Measurements from ENCODE around the gene DNMBP. TPM values are rescaled to one million over a fixed set of nuclear protein-coding genes. Genes with fewer than 3 reads are reported as not detected.

DNMBP gene
- 60.3 TPM for total RNA-seq (2021; ENCODE audit: unreplicated experiment)
- polyA plus RNA-seq (2012), result 25.2 and 36.2 TPM in 2 replicates
- percentile 96 among the genes with signal in this experiment for Bru-seq, nascent RNA
- percentile 85 among the genes with signal in this experiment for BruChase-seq, experiment 1, labeled RNA remaining after a 6-hour chase
- percentile 90 among the genes with signal in this experiment for BruChase-seq, experiment 2, labeled RNA remaining after a 2-hour chase
- long read RNA-seq, full-length matches to known transcripts, result 4 of 33 reads
- long read RNA-seq, partial matches to known transcripts, result 17 of 33 reads
- long read RNA-seq, other reads (novel, unspliced or antisense), result 12 of 33 reads

- Histone ChIP-seq H3K9me3 (ENCODE audit: control insufficient read depth in 1 of 2, insufficient read depth in 1 of 2, low read depth in 1 of 2, low read length in 2 of 2) (no peaks in the 10 kb centered on the region), H3K27me3 (ENCODE audit: insufficient read depth, low read length) (no peaks in the 10 kb centered on the region), H4K20me1 (ENCODE audit: insufficient read depth) (no peaks in the 10 kb centered on the region), H3K9me2 (ENCODE audit: insufficient read depth) (no peaks in the 10 kb centered on the region), H3K27ac (ENCODE audit: low read depth, low read length) (peak within 1 kb of the TSS; percentile 98), H3K4me1 (ENCODE audit: control insufficient read depth in 1 of 2, insufficient read depth in 2 of 2, low read length in 2 of 2) (peaks cover 27 to 46% of the 10 kb centered on the region in 2 experiments), H3K79me2 (ENCODE audit: insufficient read depth, low read length) (peaks cover 42% of the 10 kb centered on the region), H2AFZ (ENCODE audit: low read depth, low read length, poor library complexity, severe bottlenecking) (peak within 1 kb of the TSS; percentile 95), H3K9ac (ENCODE audit: low read length) (peak within 1 kb of the TSS; percentile 84), H3K4me2 (ENCODE audit: low read length) (peak within 1 kb of the TSS; percentile 95), H3K4me3 (replicated peaks in 1 of 2; ENCODE audit: low read depth in 1 of 2, low read length in 2 of 2) (peak within 1 kb of the TSS; percentile 78 to 93), H3K36me3 (ENCODE audit: control insufficient read depth in 1 of 2, insufficient read depth in 2 of 2, low read length in 2 of 2) (no peaks in the 10 kb centered on the region)
- TF ChIP-seq REST (IDR thresholded peaks at IDR 0.05; ENCODE audit: low read depth) (no peak), SRF (IDR thresholded peaks at IDR 0.05; ENCODE audit: low read depth) (no peak), POLR2AphosphoS5 (IDR thresholded peaks at IDR 0.05; ENCODE audit: low read depth, low read length) (peak; percentile 90), ZFX (IDR thresholded peaks at IDR 0.05) (peak; percentile 76), YY1 (IDR thresholded peaks at IDR 0.05; ENCODE audit: extremely low read depth, insufficient replicate concordance, low read depth, low read length) (peak; percentile 42)
- TF ChIP-seq, protein P1, sequence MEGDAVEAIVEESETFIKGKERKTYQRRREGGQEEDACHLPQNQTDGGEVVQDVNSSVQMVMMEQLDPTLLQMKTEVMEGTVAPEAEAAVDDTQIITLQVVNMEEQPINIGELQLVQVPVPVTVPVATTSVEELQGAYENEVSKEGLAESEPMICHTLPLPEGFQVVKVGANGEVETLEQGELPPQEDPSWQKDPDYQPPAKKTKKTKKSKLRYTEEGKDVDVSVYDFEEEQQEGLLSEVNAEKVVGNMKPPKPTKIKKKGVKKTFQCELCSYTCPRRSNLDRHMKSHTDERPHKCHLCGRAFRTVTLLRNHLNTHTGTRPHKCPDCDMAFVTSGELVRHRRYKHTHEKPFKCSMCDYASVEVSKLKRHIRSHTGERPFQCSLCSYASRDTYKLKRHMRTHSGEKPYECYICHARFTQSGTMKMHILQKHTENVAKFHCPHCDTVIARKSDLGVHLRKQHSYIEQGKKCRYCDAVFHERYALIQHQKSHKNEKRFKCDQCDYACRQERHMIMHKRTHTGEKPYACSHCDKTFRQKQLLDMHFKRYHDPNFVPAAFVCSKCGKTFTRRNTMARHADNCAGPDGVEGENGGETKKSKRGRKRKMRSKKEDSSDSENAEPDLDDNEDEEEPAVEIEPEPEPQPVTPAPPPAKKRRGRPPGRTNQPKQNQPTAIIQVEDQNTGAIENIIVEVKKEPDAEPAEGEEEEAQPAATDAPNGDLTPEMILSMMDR (IDR thresholded peaks at IDR 0.05 in 2 of 3, conservative IDR thresholded peaks at IDR 0.05 in 1 of 3; ENCODE audit: borderline replicate concordance in 1 of 3, insufficient read depth in 1 of 3, low read depth in 2 of 3, low read length in 2 of 3), result peak in 2 of 3 experiments; percentile 54 to 56; a peak in 4 of 6 replicates
- TF ChIP-seq, protein P2, sequence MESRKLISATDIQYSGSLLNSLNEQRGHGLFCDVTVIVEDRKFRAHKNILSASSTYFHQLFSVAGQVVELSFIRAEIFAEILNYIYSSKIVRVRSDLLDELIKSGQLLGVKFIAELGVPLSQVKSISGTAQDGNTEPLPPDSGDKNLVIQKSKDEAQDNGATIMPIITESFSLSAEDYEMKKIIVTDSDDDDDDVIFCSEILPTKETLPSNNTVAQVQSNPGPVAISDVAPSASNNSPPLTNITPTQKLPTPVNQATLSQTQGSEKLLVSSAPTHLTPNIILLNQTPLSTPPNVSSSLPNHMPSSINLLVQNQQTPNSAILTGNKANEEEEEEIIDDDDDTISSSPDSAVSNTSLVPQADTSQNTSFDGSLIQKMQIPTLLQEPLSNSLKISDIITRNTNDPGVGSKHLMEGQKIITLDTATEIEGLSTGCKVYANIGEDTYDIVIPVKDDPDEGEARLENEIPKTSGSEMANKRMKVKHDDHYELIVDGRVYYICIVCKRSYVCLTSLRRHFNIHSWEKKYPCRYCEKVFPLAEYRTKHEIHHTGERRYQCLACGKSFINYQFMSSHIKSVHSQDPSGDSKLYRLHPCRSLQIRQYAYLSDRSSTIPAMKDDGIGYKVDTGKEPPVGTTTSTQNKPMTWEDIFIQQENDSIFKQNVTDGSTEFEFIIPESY (IDR thresholded peaks at IDR 0.05; ENCODE audit: extremely low read depth, insufficient replicate concordance, low read length), result peak; percentile 13
- POLR2A ChIA-PET, result interaction anchor here (1.6 kb wide), 1 partner anchor 11 kb away, joined by 4 read pairs; no protein-coding TSS in a partner anchor
- RAD21 ChIA-PET (ENCODE audit: low non-redundant PET in 1 of 2, low total read pairs in 2 of 2, uncharacterized antibody in 2 of 2, unreplicated experiment in 2 of 2), result interaction anchor here (1.0 to 1.9 kb wide), 3 partner anchors 35 to 164 kb away, joined by 3 to 5 read pairs (median 3); no protein-coding TSS in a partner anchor
- peak; percentile 76 for ATAC-seq
- DNase-seq (ENCODE audit: low read depth, low spot score), result peak; percentile 63
- intact Hi-C loops (cut with micrococcal nuclease), result loop anchor here (1.0 to 5.0 kb wide), 3 partner anchors 103 to 230 kb away; no protein-coding TSS in a partner anchor
- BruUV-seq (replicated peaks), result no TSS peak
- CTCF ChIA-PET, result interaction anchor here (0.6 to 6.5 kb wide), 17 partner anchors 9 to 225 kb away, joined by 3 to 26 read pairs (median 5); no protein-coding TSS in a partner anchor
Measured at GRCh38 chr10:100009793-100010676, at the start of gene DNMBP. Gene DNMBP, minus strand, starts transcription at chr10:100009947. Its CDS starts 37,823 bp downstream, at chr10:99972124.
